Measurements from ENCODE around the gene ZBTB42. TPM values are rescaled to one million over a fixed set of nuclear protein-coding genes. Genes with fewer than 3 reads are reported as not detected.

The ZBTB42 gene
- total RNA-seq, 1 experiment from 2014 or later, result 9.2 TPM

- Histone ChIP-seq H3K79me2 (ENCODE audit: low read length) (peaks cover 27% of the 10 kb centered on the region), H3F3A (ENCODE audit: low read length, unreplicated experiment) (no peaks in the 10 kb centered on the region), H3K27me3 (ENCODE audit: low read length) (no peaks in the 10 kb centered on the region), H2AFZ (ENCODE audit: low read length) (no peak overlapping the region), H4K20me1 (ENCODE audit: low read length) (no peaks in the 10 kb centered on the region), H3K36me3 (ENCODE audit: low read depth, low read length) (no peaks in the 10 kb centered on the region), H3K9me3 (ENCODE audit: low read length) (no peaks in the 10 kb centered on the region), H3K9me2 (replicated peaks; ENCODE audit: low read length) (no peaks in the 10 kb centered on the region), H3K4me1 (ENCODE audit: insufficient read depth, low read length) (peaks cover 13% of the 10 kb centered on the region; the same call in 1 of the 2 replicates), H3K9ac (ENCODE audit: low read length) (no peak overlapping the region), H3K4me3 (ENCODE audit: low read length) (no peak overlapping the region), H3K27ac (ENCODE audit: low read length) (no peak overlapping the region), H3K4me2 (ENCODE audit: low read length) (no peak overlapping the region)
- ATAC-seq, result no peak
- DNase-seq, result no peak
- CTCF ChIA-PET, result no interaction called here
- POLR2A ChIA-PET (ENCODE audit: unreplicated experiment), result no interaction called here
- BruUV-seq (replicated peaks), result no TSS peak
- intact Hi-C loops (cut with micrococcal nuclease), result loop anchor here (1.0 kb wide), 1 partner anchor 8 kb away; no protein-coding TSS in a partner anchor
- TF ChIP-seq EZH2 (IDR thresholded peaks at IDR 0.05; ENCODE audit: low read length, unreplicated experiment) (no peak), EZH2phosphoT487 (IDR thresholded peaks at IDR 0.05; ENCODE audit: borderline replicate concordance, low read length) (no peak), CTCF (conservative IDR thresholded peaks at IDR 0.05; ENCODE audit: low read depth, low read length) (no peak)
Observed at GRCh38 chr14:104817930-104818713, 17.2 kb downstream of the ZBTB42 start.

GRCh38 chr14:104818714-104819161 is 17.8 kb downstream of the ZBTB42 start:
- no TSS peak for BruUV-seq (replicated peaks)
- Histone ChIP-seq H3K27me3 (ENCODE audit: low read length) (no peaks in the 10 kb centered on the region), H3K27ac (ENCODE audit: low read length) (no peak overlapping the region), H3F3A (ENCODE audit: low read length, unreplicated experiment) (no peaks in the 10 kb centered on the region), H3K9me2 (replicated peaks; ENCODE audit: low read length) (no peaks in the 10 kb centered on the region), H3K79me2 (ENCODE audit: low read length) (peaks cover 27% of the 10 kb centered on the region), H3K4me3 (ENCODE audit: low read length) (no peak overlapping the region), H3K9ac (ENCODE audit: low read length) (no peak overlapping the region), H3K4me2 (ENCODE audit: low read length) (no peak overlapping the region), H4K20me1 (ENCODE audit: low read length) (no peaks in the 10 kb centered on the region), H3K36me3 (ENCODE audit: low read depth, low read length) (no peaks in the 10 kb centered on the region), H3K4me1 (ENCODE audit: insufficient read depth, low read length) (peaks cover 13% of the 10 kb centered on the region; the same call in 1 of the 2 replicates), H3K9me3 (ENCODE audit: low read length) (no peaks in the 10 kb centered on the region), H2AFZ (ENCODE audit: low read length) (no peak overlapping the region)
- TF ChIP-seq EZH2 (IDR thresholded peaks at IDR 0.05; ENCODE audit: low read length, unreplicated experiment), result no peak
- no peak for TF ChIP-seq CTCF (conservative IDR thresholded peaks at IDR 0.05; ENCODE audit: low read depth, low read length)
- no peak for TF ChIP-seq EZH2phosphoT487 (IDR thresholded peaks at IDR 0.05; ENCODE audit: borderline replicate concordance, low read length)
- POLR2A ChIA-PET (ENCODE audit: unreplicated experiment), result no interaction called here
- DNase-seq, result no peak
- CTCF ChIA-PET, result no interaction called here
- intact Hi-C loops (cut with micrococcal nuclease), result no loop called here
- no peak for ATAC-seq

- Histone ChIP-seq H3K79me2 (ENCODE audit: low read length) (peaks cover 25% of the 10 kb centered on the region), H3F3A (ENCODE audit: low read length, unreplicated experiment) (no peaks in the 10 kb centered on the region), H3K27ac (ENCODE audit: low read length) (no peak overlapping the region), H3K4me2 (ENCODE audit: low read length) (no peak overlapping the region), H3K4me3 (ENCODE audit: low read length) (no peak overlapping the region), H4K20me1 (ENCODE audit: low read length) (no peaks in the 10 kb centered on the region), H3K9me3 (ENCODE audit: low read length) (no peaks in the 10 kb centered on the region), H3K27me3 (ENCODE audit: low read length) (no peaks in the 10 kb centered on the region), H3K9me2 (replicated peaks; ENCODE audit: low read length) (no peaks in the 10 kb centered on the region), H3K9ac (ENCODE audit: low read length) (no peak overlapping the region), H2AFZ (ENCODE audit: low read length) (no peak overlapping the region), H3K36me3 (ENCODE audit: low read depth, low read length) (no peaks in the 10 kb centered on the region), H3K4me1 (ENCODE audit: insufficient read depth, low read length) (peaks cover 13% of the 10 kb centered on the region; the same call in 1 of the 2 replicates)
- CTCF ChIA-PET, result no interaction called here
- ATAC-seq (no peak), DNase-seq (no peak)
- no peak for TF ChIP-seq EZH2 (IDR thresholded peaks at IDR 0.05; ENCODE audit: low read length, unreplicated experiment)
- TF ChIP-seq CTCF (conservative IDR thresholded peaks at IDR 0.05; ENCODE audit: low read depth, low read length), result no peak
- TF ChIP-seq EZH2phosphoT487 (IDR thresholded peaks at IDR 0.05; ENCODE audit: borderline replicate concordance, low read length), result no peak
- POLR2A ChIA-PET (ENCODE audit: unreplicated experiment), result no interaction called here
- intact Hi-C loops (cut with micrococcal nuclease), result no loop called here
- no TSS peak for BruUV-seq (replicated peaks)
Observed at GRCh38 chr14:104819361-104819781, 18.5 kb downstream of the ZBTB42 start.

All from PC-3 (cell line).